GM18526 (cell line): ENCODE data around the gene TUBB.

ENCODE experiments used
- POLR2A ChIP-seq: IDR thresholded peaks from 3 replicates; pipeline ENCODE4 v1.6.1; 2011; ENCODE audit not compliant: insufficient read length; ENCODE audit errors: extremely low read depth

Gene TUBB

DNA sequence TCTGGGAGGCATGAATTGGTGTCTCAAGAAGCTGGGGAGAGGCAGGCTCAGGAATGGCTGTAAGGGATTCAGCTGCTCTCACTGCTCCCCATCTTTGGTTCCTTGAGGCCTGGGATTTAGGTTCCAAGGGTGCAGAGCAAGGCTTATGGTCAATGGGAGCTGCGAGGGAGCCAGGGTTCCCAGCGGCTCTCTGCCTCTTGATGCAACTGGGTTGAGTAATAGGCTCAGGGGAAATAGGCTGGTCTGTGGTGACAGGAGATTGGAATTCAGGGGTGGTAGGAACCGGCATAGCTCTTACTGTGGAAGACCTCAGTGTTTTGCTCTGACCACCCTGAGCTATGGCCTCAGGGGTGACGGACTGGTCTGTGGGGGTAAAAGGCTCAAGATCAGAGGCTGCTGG, 16.3 kb upstream of the TUBB start:
- no peak for TF ChIP-seq POLR2A

DNA sequence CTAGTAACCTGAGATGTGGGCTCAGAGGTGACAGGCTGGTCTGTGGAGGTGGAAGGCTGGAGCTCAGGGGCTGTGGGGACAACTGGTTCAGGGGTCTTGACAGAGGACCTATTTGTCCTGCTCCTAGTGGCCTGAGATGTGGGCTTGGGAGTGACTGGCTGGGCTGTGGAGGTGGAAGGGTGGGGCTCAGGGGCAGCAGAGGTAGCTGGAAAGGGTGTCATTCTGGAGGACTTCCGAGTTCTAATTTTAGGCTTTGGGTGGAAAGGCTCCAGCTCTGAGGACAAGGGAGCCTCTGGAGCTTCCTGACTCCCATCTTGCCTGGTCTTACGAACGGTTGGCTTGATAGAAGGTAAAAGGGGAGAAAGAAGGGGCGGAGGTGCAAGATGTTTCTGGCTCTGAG, 14.5 kb upstream of the TUBB start:
- no peak for TF ChIP-seq POLR2A

DNA sequence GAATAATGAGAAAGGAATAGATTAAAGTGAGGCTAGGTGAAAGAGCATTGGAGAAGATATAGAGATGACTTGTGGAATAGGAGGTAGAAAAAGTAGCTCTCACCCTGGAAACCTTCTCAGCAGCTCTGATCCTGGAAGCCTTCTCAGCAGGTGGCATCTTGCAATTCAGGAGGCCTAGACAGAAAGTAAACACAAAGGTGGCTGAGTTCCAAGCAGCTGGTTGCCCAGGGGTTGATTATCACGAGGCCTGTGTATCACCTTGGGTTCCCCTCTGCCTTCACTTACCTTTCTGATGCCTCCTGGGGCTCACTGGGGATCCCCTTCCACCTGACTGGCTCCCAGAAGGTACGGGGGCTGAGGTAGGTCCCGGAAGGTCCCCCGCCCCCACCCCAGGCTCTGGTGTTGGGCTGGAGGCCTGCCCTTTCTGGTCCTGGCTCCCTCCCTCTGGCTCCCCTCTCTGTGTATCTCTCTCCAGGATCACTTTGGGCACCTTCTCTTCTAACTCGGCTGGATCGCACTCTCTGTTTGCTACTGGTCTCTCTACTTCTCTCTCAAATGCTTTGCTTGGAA, 12.8 kb upstream of the TUBB start:
- TF ChIP-seq POLR2A = no peak

- TF ChIP-seq POLR2A = no peak
Measured at GRCh38 chr6:30709101-30709868, 10.9 kb upstream of the TUBB start.

DNA sequence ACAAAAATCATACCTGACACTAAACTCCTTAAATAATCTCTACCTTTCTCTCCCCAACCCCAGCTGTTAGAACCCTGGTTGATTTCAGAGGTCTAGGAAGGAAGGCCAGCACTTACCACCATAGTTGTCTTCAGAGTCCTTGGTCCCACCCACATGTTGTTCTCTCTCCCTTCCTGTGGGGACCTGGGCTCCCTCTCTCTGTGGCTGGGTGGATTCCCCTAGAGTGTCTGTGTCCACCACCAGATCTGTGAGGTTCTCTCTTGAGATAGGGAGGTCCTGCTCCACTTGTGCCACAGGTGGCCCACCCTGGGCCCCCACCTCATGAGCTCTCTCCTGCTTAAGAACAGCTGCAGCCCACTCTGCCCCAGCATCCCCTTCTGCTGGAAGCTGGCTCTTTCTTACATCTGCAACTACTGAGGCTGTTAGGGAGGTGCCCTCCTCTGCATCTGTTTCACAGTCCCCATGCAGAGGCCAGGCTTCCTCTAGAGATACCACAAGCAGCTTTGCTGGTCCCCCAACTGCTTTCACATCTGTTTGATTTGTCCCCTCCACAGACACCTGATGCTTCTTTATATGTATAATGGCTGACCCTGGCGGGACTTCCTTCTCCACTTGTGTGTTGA, 8.3 kb upstream of the TUBB start:
- no peak for TF ChIP-seq POLR2A

DNA sequence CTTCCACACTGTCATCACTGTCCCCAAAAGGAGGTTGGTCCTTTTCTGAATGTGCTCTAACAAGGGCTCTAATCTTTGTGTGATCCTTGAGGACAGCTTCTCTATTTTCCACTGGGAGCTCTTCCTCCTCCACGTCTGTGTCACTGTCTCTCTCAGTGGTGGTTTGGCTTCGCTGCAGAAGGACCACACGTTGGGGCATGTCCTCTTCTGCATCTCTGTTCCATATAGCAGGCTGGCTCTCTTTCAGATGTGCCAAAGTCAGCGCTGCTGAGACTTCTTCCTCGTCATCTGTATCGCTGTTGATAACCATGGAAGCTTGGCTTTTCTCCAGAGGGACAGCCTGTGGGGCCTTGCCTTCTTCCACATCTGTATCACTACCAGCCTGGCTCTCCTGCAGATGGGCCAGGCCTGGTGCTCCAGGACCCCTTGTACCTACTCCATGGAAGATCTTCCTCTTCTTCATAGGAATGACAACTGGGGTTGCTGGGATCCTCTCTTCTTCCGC, 7.7 kb upstream of the TUBB start:
- no peak for TF ChIP-seq POLR2A

- TF ChIP-seq POLR2A = no peak
Measured at GRCh38 chr6:30714263-30714662, 5.9 kb upstream of the TUBB start.

DNA sequence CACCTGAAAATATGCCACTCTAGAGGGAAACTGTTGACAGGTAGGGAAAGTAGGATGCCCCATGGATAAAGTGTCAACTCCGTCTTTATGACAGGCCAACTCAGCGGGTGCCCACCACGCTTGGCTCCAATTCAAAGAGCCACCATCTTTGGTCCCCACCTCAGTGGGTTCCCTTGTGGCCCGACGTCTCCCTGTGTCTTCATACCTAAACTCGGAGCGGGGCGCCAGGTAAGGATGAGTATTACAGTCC, 3.3 kb upstream of the TUBB start:
- no peak for TF ChIP-seq POLR2A

GRCh38 chr6:30717129-30717844, 2.9 kb upstream of the TUBB start, which contains the start of gene MDC1:
MDC1 (minus strand) TSS chr6:30717281; CDS start chr6:30715175, 2,106 bp downstream.
- TF ChIP-seq POLR2A = peak; percentile 91

DNA sequence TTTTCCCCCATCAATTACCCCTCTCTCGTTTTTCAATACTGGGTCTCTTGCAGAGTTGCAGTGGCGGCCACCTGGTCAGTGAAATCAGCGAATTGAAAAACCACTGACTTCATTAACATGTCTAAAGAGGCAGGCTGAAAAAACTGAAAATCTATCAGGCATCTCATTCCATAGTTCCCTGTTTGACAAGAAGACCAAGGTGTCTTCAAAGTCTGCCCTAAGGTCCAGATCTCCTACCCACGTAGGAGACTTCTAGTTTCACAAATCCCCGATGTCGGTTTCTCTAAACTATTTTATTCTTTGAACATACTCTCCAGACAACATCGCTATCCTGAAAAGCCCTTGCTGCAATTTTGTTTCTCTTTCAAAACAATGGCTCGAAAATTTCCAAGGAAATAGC, 796 bp upstream of the TUBB start:
- no peak for TF ChIP-seq POLR2A

DNA sequence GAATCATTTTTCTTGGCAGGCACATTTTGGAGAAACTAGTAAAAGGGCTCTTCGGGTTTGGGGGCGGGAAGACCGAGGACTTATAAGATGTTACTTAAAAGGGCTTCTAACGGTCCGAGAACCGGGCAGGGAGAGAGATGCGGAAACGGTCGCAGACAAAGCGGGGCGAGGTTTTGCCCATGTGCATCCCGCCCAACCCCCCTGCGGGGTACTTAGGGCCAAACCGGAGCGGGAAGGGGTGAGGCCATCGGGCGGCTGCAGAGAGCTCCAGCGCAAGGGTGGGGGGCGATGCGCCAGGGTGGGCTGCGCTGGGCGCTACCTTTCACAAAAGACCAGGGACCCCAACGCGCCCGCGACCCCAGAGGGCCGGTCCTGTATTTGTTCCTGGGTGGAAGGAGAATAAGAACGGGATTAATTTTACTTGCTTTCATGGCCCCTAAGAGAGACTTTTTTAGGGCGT, 616 bp downstream of the TUBB start:
- TF ChIP-seq POLR2A = peak; percentile 24

- peak; percentile 56 for TF ChIP-seq POLR2A
Measured at GRCh38 chr6:30721198-30722024, 1.3 kb downstream of the TUBB start.

DNA sequence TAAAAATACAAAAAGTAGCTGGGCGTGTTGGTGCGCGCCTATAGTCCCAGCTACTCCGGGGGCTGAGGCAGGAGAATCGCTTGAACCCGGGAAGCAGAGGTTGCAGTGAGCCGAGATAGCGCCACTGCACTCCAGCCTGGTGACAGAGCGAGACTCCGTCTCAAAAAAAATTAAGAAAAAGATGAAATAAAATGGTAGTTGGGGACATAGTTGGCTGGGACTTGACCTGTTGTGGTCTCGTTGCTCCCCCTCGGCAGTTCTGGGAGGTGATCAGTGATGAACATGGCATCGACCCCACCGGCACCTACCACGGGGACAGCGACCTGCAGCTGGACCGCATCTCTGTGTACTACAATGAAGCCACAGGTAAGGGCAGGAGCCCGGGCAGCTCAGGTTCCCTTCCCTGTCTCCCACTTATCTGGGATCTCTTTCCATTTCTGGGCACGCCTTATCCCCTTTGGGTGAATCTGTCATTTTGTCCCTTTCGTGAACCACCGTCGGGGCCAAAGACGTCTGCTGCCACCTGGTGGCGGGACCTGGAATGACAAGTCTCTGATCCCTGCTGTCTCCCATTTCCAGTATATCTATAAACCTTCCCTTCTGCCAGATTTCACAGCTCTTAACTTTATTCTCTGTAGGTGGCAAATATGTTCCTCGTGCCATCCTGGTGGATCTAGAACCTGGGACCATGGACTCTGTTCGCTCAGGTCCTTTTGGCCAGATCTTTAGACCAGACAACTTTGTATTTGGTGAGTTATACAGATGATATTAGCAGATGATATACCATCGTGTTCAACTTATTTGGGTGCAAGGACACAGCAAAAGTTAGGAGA, 2.3 kb downstream of the TUBB start:
- TF ChIP-seq POLR2A = peak; percentile 32
